NCI-H1694 treated with DMSO at 0.1 percent for 48 hours (cell line): ENCODE results near the gene GLT6D1.
"Not testable (repeated sequence)": the region's sequence is repeated elsewhere in the genome, so short reads cannot be mapped to it uniquely, and the experiment has no call there.

ENCODE experiments used
- DNase-seq: peaks from one replicate; lab custom pipeline; 2025; lab: John Stamatoyannopoulos, UW

Gene GLT6D1

DNA sequence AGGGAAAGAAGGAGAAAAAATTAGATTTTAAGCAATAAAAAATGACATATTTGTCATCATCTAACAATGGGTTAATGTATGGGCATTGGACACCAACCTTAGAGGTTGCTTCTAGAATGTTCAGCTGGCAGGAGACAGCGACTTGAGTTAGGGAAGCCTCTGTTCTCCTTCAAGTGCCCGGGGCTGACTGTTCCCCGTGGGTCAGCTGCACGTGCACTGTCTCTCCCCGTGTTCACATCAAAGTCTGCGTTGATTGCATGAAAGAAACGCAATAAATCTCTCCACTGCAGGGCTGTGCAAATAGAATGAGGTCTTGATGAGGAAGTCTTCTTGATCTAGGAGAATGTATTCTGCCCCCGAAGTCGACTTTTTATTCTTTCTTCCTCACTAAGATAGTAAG is at the start of gene GLT6D1:
Gene GLT6D1 (minus strand): TSS at position 345 of the 400 bp plus-strand sequence. CDS start 353 bp downstream, outside the sequence.
- DNase-seq, result no peak

DNA sequence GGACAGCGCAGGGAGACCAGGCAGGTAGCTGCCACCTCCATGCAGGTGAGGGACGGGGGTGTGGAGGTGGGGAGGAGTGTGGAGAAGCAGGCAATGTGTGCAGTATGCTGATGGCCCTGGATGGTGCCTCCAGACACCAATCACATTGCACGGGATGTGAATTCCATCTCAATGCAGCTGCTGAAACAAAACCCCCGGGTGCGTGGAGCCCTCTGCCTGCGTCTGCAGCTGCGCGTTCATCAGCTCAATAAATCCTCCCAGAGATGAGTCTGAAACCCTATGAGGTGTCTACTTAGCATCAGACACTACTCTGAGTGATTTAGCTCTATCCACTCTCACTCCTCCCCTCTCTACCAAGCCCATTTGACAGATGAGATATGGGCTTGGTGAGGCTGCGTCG is 49.7 kb upstream of the GLT6D1 start:
- DNase-seq, result no peak

- no peak for DNase-seq
These were observed 47.9 kb upstream of the GLT6D1 start for GRCh38 chr9:135687216-135687615.

GRCh38 chr9:135684691-135685090 is 45.4 kb upstream of the GLT6D1 start:
- no peak for DNase-seq

GRCh38 chr9:135683401-135684034 is 44.2 kb upstream of the GLT6D1 start:
- DNase-seq, result no peak

GRCh38 chr9:135681161-135681560 is 41.8 kb upstream of the GLT6D1 start:
- DNase-seq, result no peak

- no peak for DNase-seq
These were observed 40.7 kb upstream of the GLT6D1 start for GRCh38 chr9:135680056-135680455.

DNA sequence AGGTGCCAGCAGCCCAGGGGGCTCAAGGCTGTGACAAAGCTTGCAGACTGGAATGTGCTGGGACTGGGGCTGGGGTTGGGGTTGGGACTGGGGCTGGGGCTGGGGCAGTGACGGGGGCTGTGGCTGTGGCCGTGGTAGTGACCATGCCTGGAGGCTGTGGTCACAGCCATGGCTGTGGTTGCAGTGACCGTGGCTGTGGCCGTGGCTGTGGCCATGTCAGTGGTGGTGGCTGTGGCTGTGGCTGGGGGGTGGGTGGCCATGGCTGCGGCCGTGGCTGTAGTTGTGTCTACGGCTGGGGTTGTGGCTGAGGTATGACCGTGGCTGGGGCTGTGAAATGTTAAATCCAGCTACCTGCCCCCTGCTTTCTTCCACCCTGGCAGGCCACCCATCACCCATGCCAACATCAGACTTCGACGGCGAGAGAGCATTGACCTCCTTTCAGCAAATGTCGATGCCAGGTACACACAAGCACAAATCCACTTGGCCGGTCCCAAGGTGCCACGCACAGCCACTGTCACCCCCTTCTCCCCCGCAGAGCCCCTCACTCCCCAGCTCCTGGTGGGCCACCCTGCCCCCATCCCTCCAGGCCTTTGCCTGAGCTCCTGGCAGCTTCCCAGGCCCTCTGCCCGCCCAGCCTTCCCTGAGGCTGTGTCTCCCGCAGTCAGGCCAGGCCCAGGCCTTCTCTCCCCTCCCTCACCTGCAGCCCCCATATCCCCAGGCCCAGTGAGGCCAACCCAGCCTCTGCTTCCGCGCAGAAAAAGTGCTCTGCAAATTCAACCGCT is 39.1 kb upstream of the GLT6D1 start:
- DNase-seq, result no peak

- DNase-seq, result no peak
These were observed 38.4 kb upstream of the GLT6D1 start for GRCh38 chr9:135677641-135678168.

GRCh38 chr9:135676891-135677290 is 37.6 kb upstream of the GLT6D1 start:
- DNase-seq, result no peak

DNA sequence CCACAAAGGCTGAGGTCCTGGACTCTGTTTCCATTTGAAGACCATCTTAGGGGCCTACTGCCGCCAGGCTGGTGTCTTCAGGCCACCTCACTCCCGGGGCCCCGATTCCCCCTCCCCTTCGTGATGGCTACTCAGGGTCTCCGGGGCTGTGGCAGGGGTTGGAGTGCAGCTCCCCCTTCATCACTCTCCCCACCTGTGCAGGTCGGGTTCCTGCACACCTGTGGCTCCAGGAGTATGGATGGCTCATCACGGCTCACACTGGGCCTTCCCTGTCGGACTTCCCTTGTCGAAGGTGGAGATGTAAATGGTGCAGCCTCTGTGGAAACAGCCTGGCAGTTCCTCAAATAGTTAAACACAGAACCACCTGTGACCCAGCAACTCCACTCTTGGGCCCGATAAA is 35.6 kb upstream of the GLT6D1 start:
- no peak for DNase-seq

DNA sequence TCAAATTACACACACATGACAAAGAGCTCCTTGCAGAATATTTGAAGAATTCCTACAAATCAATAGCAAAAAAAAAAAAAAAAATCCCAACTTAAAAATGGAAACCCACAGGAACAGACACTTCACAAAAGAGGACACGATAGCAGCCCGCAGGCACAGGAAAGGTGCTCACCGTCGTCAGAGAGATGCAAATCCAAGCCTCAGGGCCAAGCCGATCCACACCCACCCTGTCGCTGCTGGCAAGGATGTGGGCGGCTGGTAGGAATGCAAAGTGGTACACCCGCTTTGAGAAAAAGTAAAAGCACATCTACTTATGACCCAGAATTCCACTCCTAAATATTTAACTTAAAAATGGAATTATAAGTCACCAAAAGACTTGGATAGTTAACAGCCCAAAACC is 34.6 kb upstream of the GLT6D1 start:
- DNase-seq, result no peak

- DNase-seq, result not testable (repeated sequence)
These were observed 33.4 kb upstream of the GLT6D1 start for GRCh38 chr9:135672786-135673185.

DNA sequence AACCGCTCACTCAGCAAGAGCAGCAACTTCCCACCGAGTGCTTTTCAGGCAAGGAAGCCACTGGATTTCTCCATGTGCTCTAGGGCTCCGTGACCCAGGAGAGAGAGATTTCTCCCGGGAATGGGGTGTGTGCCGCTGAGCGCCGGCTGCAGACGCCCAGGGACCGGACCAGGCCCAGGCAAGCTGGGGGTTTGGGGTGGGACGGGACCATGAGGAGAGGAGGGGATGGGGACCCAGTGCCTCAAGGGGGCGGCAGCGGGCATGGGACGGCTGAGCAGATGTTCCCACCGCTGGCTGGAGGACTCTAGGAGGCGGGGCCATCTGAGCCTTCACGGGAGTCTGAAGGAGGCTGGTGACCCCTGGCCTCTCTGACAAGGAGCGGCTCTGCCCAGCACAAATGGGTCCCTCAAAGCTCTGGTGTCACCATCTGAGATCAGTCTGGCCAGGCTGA is 32.3 kb upstream of the GLT6D1 start:
- no peak for DNase-seq

DNA sequence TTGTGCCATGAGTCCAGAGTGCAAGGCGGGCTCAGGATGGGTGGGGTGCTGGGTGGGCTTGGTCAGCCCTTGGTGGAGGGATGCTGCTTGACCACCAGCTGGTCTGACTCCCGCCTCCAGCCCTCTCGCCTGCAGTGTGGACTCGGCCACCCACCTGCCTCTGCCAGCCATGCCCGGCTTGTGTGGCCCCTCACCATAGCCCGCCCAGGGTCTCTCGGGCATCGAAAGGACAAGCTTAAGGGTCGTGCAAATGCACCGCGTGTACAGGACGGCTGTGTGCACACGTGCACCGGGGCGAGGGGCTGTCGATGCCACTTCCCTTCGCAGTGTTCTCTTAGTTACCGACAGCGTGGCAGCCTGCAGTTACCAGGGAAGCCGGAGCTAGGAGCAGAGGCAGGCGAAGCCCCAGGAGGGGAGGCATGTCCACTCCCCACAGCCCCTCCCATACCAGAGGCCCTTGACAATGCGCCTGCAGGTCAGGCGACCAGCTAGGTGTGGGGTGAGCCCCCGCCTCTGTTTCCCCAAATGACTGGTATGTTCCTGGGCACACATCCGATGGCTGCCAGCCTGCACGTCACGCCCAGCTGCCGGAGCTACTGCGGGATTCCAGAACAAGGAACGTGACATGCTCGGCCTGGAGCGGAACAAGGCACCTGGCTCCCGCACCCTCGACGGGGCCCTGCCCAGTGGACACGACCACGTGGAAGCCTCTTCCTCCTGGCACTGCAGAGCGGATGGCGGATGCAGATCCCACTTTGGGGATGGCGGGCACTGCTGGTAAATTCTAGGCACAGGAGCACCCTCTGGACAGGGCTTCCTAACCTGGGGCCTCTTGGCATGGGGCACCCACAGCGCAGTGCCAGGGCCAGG is 31.6 kb upstream of the GLT6D1 start:
- no peak for DNase-seq

GRCh38 chr9:135669616-135670285 is 30.4 kb upstream of the GLT6D1 start:
- no peak for DNase-seq

GRCh38 chr9:135669018-135669417 is 29.7 kb upstream of the GLT6D1 start:
- not testable (repeated sequence) for DNase-seq

DNA sequence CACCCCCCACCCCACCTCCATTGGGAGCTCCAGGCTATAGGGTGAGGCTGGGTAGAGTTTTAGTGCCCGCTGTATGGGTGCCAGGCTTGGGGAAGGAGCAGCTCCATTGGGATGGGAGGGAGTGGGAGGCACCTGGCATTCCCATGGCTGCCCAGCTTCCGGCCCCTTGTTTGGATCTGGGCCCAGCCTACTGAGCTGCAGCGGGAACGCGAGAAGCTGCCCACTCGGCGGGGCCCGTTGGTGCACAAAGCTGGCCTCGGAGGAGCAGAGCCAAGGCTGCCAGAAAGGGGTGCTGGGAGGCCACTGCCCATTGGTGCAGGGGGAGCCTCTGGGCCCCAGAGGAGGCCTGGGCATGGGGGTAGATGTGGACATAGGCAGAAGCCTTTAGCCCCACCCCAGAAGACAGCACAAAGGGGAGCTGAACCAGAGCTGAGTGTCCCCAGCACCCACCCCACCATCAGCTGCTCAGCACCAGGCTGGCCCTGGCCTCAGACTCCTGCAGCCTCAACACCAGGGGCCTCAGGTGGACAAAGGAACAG is 28.2 kb upstream of the GLT6D1 start:
- DNase-seq, result no peak

DNA sequence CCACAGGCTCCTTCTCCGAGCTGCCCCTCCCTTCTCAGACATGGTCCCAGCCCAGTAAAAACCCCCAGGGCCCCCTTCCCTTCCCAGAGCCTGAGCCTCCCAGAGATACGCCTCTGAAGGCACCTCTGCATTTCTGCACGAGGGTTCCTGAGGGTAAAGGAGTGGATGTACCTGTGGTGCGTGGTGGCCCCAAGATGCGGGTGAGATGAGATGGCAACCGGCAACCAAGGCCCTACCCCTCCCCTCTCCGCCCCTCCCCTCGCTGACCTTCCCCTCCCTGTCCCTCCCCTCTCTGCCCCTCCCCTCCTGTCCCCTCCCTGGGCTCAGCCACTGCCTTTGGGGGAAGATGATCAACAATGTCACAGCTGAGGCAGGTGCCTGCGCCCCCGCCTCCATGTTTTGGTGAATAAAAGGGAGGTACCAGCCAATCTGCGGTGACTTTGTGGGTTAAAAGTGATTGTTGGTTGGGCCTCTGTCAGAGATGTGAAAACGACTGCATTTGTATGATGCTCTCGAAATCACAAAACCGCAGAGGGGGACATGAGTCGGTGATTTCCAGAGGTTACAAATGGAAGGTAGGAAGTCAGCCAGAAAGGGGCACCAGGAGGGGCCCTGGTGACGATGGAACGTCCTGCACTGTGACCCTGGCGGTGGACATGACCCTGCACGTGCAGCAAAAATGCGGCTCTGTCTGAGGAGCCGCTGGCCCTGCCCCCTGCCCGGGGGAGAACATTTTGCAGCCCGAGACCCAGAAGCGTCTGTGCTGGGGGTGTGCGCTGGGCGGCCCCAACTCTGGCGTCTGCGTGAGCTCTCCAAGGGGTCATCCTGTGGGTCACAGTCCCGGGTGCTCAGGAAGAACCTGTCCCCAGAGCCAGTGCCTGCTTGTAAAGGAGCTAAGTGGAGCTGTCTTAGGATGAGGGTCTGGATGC is 27.5 kb upstream of the GLT6D1 start:
- no peak for DNase-seq

DNA sequence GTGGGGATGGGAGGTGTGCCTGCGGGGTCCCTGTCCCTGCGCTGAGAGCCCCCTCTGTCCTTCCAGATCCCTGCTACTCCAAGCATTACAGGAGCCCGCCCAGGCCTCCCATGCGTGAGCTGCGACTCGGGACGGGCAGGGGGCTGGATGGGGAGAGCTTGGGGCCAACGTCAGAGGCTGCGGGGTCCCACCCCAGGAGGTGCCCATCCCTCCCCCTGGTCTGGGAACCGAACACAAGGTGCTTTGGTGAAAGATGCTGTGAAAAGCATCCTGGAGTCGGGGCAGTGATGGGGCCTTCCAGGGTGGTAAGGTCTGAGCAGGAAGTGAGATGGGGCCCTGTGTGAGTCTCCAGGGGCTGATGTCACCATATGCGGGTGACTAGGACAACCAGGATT is 26.5 kb upstream of the GLT6D1 start:
- no peak for DNase-seq
